NCI-H1105 (cell line): ENCODE data around the gene MAGIX.

Experiments
- DNase-seq: peaks from one replicate; lab custom pipeline; 2025; lab: John Stamatoyannopoulos, UW

Gene MAGIX

GRCh38 chrX:49184294-49185281 lies 22.0 kb downstream of the MAGIX start:
- peak; percentile 88 for DNase-seq

- DNase-seq, result no peak
These were observed 23.8 kb downstream of the MAGIX start, which contains the start of gene PRICKLE3 for GRCh38 chrX:49186125-49187027. Gene PRICKLE3, minus strand, starts transcription at chrX:49186373. Its CDS starts 76 bp downstream, at chrX:49186297.

GRCh38 chrX:49187028-49187394 lies 24.5 kb downstream of the MAGIX start:
- DNase-seq, result no peak

GRCh38 chrX:49187526-49187925 lies 25.0 kb downstream of the MAGIX start:
- no peak for DNase-seq

GRCh38 chrX:49188468-49189076 lies 26.0 kb downstream of the MAGIX start:
- no peak for DNase-seq

- no peak for DNase-seq
These were observed 27.0 kb downstream of the MAGIX start for GRCh38 chrX:49189606-49190005.

GRCh38 chrX:49190821-49191573 lies 28.4 kb downstream of the MAGIX start:
- DNase-seq, result peak; percentile 95

GRCh38 chrX:49191574-49192011 lies 29.0 kb downstream of the MAGIX start:
- DNase-seq, result no peak

GRCh38 chrX:49192722-49193328 lies 30.3 kb downstream of the MAGIX start:
- no peak for DNase-seq

GRCh38 chrX:49193542-49193964 lies 31.0 kb downstream of the MAGIX start:
- no peak for DNase-seq

- no peak for DNase-seq
These were observed 35.1 kb downstream of the MAGIX start for GRCh38 chrX:49197543-49198087.

- DNase-seq, result no peak
These were observed 36.2 kb downstream of the MAGIX start for GRCh38 chrX:49198540-49199314.

- DNase-seq, result no peak
These were observed 36.7 kb downstream of the MAGIX start for GRCh38 chrX:49199315-49199595.

GRCh38 chrX:49199906-49200771 lies 37.6 kb downstream of the MAGIX start, which contains the start of gene SYP:
Gene SYP, minus strand, starts transcription at chrX:49200193. Its CDS starts 7 bp downstream, at chrX:49200186.
- peak; percentile 68 for DNase-seq

GRCh38 chrX:49202022-49202421 lies 39.5 kb downstream of the MAGIX start:
- no peak for DNase-seq

GRCh38 chrX:49203536-49203935 lies 41.0 kb downstream of the MAGIX start:
- DNase-seq, result no peak

GRCh38 chrX:49204017-49204416 lies 41.5 kb downstream of the MAGIX start:
- DNase-seq, result no peak

GRCh38 chrX:49204709-49205108 lies 42.2 kb downstream of the MAGIX start:
- no peak for DNase-seq

GRCh38 chrX:49205443-49205842 lies 42.9 kb downstream of the MAGIX start:
- DNase-seq, result no peak
